HepG2 (cell line): ENCODE measurements around the gene AP4E1.

Experiments
- ASH2L ChIP-seq: fragments of 300-600, 200-600 bp; sonication (generic); IDR thresholded peaks from 2 replicates; pipeline ENCODE4 v1.7.0; 2017; ENCODE audit warnings: low read depth, mild to moderate bottlenecking, moderate library complexity, mixed read lengths, low read length; ENCODE audit not compliant: insufficient read length
- BRCA1 ChIP-seq: sonication (generic); formaldehyde crosslinking; IDR thresholded peaks from 2 replicates; pipeline ENCODE4 v1.4.0; 2020; ENCODE audit warnings: missing genetic modification reagents
- CBX5 ChIP-seq: sonication (generic); formaldehyde crosslinking; IDR thresholded peaks from 2 replicates; pipeline ENCODE4 v1.4.0; 2020; ENCODE audit warnings: missing genetic modification reagents, borderline replicate concordance
- EZH2 ChIP-seq: conservative IDR thresholded peaks from 2 replicates; pipeline ENCODE4 v1.6.1; 2012; ENCODE audit warnings: mild to moderate bottlenecking, low read depth, low read length, moderate library complexity
- FOXM1 ChIP-seq: sonication (generic); formaldehyde crosslinking; IDR thresholded peaks from 2 replicates; pipeline ENCODE4 v1.5.0; 2020; ENCODE audit warnings: missing genetic modification reagents
- POLR2A ChIP-seq, 2 experiments: IDR thresholded peaks; 2 replicates each; pipeline ENCODE4 v1.6.1; 2011; ENCODE audit warnings: low read depth in 2 of 2, low read length in 2 of 2, mild to moderate bottlenecking in 1 of 2, moderate library complexity in 1 of 2; ENCODE audit not compliant: insufficient read depth in 1 of 2
- ZFP36L2 ChIP-seq: sonication (generic); formaldehyde crosslinking; IDR thresholded peaks from 2 replicates; pipeline ENCODE4 v1.4.0; 2020; ENCODE audit warnings: missing genetic modification reagents
- ZNF350 ChIP-seq: sonication (generic); formaldehyde crosslinking; IDR thresholded peaks from 2 replicates; pipeline ENCODE4 v1.4.0; 2020; ENCODE audit warnings: mild to moderate bottlenecking, low read depth, missing genetic modification reagents, borderline replicate concordance
- ZNF367 ChIP-seq: sonication (generic); formaldehyde crosslinking; IDR thresholded peaks from 2 replicates; pipeline ENCODE4 v1.4.0; 2020; ENCODE audit warnings: missing genetic modification reagents, borderline replicate concordance
- TF ChIP-seq, protein P1 (sequence below): sonication (generic); formaldehyde crosslinking; IDR thresholded peaks from 2 replicates; pipeline ENCODE4 v1.5.0; 2020; ENCODE audit warnings: mild to moderate bottlenecking, missing genetic modification reagents, moderate library complexity
- TF ChIP-seq, protein P2 (sequence below): IDR thresholded peaks from 2 replicates; pipeline ENCODE4 v1.6.1; 2012; ENCODE audit warnings: inconsistent platforms

DNA sequence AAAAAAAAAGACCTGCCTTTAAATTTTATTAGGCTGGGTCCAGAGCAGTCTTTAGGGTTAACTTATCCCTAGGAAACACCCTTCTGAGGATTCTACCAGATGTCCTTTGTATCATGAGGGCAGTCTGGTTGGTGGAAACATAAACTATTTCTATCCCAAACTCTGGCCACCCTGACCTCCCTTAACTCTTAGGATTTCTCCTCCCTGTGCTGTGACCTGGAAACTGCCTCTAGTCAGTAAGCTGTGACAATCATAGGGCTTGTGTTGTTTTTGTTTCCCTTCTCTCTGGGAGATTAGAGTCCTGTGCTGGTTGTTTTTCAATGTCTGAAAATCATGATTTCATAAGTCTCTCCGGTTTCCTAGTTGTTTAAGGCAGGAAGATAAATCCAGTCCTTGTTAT lies 108.1 kb downstream of the AP4E1 start:
- TF ChIP-seq CBX5: no peak
- TF ChIP-seq, protein P1, sequence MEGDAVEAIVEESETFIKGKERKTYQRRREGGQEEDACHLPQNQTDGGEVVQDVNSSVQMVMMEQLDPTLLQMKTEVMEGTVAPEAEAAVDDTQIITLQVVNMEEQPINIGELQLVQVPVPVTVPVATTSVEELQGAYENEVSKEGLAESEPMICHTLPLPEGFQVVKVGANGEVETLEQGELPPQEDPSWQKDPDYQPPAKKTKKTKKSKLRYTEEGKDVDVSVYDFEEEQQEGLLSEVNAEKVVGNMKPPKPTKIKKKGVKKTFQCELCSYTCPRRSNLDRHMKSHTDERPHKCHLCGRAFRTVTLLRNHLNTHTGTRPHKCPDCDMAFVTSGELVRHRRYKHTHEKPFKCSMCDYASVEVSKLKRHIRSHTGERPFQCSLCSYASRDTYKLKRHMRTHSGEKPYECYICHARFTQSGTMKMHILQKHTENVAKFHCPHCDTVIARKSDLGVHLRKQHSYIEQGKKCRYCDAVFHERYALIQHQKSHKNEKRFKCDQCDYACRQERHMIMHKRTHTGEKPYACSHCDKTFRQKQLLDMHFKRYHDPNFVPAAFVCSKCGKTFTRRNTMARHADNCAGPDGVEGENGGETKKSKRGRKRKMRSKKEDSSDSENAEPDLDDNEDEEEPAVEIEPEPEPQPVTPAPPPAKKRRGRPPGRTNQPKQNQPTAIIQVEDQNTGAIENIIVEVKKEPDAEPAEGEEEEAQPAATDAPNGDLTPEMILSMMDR (CRISPR knock-in tag): no peak
- TF ChIP-seq ZNF367 (CRISPR knock-in tag): no peak
- no peak for TF ChIP-seq ZFP36L2
- TF ChIP-seq, protein P2, sequence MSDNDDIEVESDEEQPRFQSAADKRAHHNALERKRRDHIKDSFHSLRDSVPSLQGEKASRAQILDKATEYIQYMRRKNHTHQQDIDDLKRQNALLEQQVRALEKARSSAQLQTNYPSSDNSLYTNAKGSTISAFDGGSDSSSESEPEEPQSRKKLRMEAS: no peak
- no peak for TF ChIP-seq BRCA1 (CRISPR knock-in tag)
- TF ChIP-seq EZH2: no peak
- TF ChIP-seq ZNF350 (CRISPR knock-in tag): no peak
- no peak for TF ChIP-seq ASH2L
- TF ChIP-seq FOXM1 (CRISPR knock-in tag): no peak
- no peak for TF ChIP-seq POLR2A (IDR thresholded peaks at IDR 0.05; ENCODE audit: insufficient read depth in 1 of 2, low read depth in 2 of 2, low read length in 2 of 2)
